Tibial nerve (tissue), 4 donors: ENCODE data around the gene DSC2.

Experiments used
- CTCF ChIP-seq, 5 experiments: fragments of 200-600 bp in 3 of 5; fragments of 450-650 bp in 2 of 5; sonication (generic) in 3 of 5; IDR thresholded peaks; one replicate each; pipeline ENCODE4 v1.5.1; 2016 to 2019; ENCODE audit warnings: antibody characterized with exemption in 5 of 5, mild to moderate bottlenecking in 3 of 5, moderate library complexity in 2 of 5
- EP300 ChIP-seq, 2 donors: sonication (generic); formaldehyde crosslinking; IDR thresholded peaks; one replicate each; pipeline ENCODE4 v1.6.1; 2017; ENCODE audit warnings: antibody characterized with exemption in 2 of 2, mild to moderate bottlenecking in 1 of 2
- POLR2A ChIP-seq, 2 donors: fragments of 450-650 bp; IDR thresholded peaks; one replicate each; pipeline ENCODE4 v1.6.1; 2017; ENCODE audit warnings: antibody characterized with exemption in 2 of 2, mild to moderate bottlenecking in 2 of 2, moderate library complexity in 2 of 2

DNA sequence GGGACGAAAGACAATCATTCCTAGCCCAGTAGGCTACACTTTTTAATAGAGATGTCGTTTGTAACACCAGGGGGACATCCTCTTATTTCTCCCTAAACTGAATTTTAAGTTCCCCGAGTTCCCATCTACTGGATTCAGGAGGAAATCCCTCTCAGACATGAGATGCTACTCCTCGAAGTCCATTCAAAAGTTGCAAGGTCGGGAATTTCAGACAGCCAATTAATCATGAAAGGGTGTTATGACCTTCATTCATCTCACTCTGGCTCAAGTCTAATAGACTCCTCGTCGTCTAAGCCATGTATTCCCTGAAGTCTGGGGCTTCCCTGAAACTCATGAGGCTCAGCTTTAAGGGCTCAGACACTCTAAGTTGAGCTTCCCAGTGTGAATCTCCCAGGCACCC, 58.5 kb downstream of the DSC2 start:
- TF ChIP-seq POLR2A (IDR thresholded peaks at IDR 0.05) (no peak), CTCF (IDR thresholded peaks at IDR 0.05) (no peak), EP300 (IDR thresholded peaks at IDR 0.05) (no peak)
